ENCODE data around the gene TNIK. TPM values are rescaled to one million over a fixed set of nuclear protein-coding genes. Genes with fewer than 3 reads are reported as not detected.

The TNIK gene
- total and polyA plus RNA-seq, 2 of the 4 experiments (the other 2 are of a cell fraction): 3.4 to 6.3 TPM

DNA sequence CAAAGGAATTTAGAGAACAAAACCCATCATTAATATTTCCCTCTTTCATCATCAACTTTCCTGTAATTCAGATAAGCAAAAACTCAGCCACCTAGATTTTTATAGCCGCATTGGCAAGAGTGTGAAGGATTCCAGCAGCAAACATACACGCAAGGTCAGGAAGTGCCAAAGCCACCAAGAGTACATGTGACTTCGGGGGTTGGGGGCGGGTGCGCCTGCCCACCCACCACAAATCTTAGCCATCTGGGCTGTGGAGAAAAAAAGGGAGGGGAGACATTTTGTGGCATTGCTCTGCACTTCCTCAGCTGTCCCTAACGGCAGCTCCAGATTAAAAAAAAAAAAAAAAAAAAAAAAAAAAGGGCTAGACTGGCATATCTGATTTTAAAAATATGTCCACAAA is 148.4 kb downstream of the TNIK start:
- H3K56ac ChIP-seq (ENCODE audit: extremely low read depth, insufficient read depth, low read length): no peak overlapping the region
- H3K36me3 ChIP-seq (ENCODE audit: control insufficient read depth, insufficient read depth, low read length): no peaks in the 10 kb centered on the region
- no peak overlapping the region for H3K14ac ChIP-seq (replicated peaks; ENCODE audit: low read depth, low read length)
- BruUV-seq (replicated peaks): no TSS peak
- H4K8ac ChIP-seq (ENCODE audit: low read depth in 2 of 2, low read length in 2 of 2): no peak overlapping the region
- WGBS, 2 experiments (ENCODE audit: extremely low coverage in 2 of 2, insufficient read length in 1 of 2): no CpG with 5 or more reads among the region's 6 CpGs
- H3K4me1 ChIP-seq (ENCODE audit: control insufficient read depth, insufficient read depth, low read length): peaks cover 1% of the 10 kb centered on the region; the same call in 1 of the 2 replicates
- H3K79me1 ChIP-seq (ENCODE audit: low read depth in 1 of 2, low read length in 2 of 2): no peaks in the 10 kb centered on the region
- no peak overlapping the region for H2AK9ac ChIP-seq (replicated peaks; ENCODE audit: low read depth, low read length, poor library complexity)
- TF ChIP-seq MAZ (IDR thresholded peaks at IDR 0.05; ENCODE audit: borderline replicate concordance, low read depth, low read length): no peak
- no peak for TF ChIP-seq RFX5 (IDR thresholded peaks at IDR 0.05; ENCODE audit: low read depth, low read length)
- no peak for TF ChIP-seq MXI1 (IDR thresholded peaks at IDR 0.05; ENCODE audit: borderline replicate concordance, low read depth, low read length)
- TF ChIP-seq FOS (IDR thresholded peaks at IDR 0.05; ENCODE audit: low read depth, low read length): no peak
- no peak for TF ChIP-seq BHLHE40 (IDR thresholded peaks at IDR 0.05; ENCODE audit: low read depth, low read length)
- TF ChIP-seq POLR2A (IDR thresholded peaks at IDR 0.05; ENCODE audit: low read depth, low read length): no peak
- no peak overlapping the region for H3K9ac ChIP-seq (ENCODE audit: low read depth, low read length)
- no peak overlapping the region for H2BK20ac ChIP-seq (ENCODE audit: low read depth, low read length)
- intact Hi-C loops (cut with micrococcal nuclease): no loop called here
- no peak overlapping the region for H2BK15ac ChIP-seq (ENCODE audit: low read depth, low read length)
- ChIA-PET CTCF (no interaction called here), POLR2A (ENCODE audit: unreplicated experiment) (no interaction called here)
- H3K27me3 ChIP-seq (ENCODE audit: control insufficient read depth, insufficient read depth, low read length): no peaks in the 10 kb centered on the region
- no peak overlapping the region for H3K23ac ChIP-seq (ENCODE audit: low read depth, low read length)
- in situ Hi-C loops (cut with MboI; ENCODE audit: low sequenced_read_pairs): no loop called here
- no peak overlapping the region for H3K4ac ChIP-seq (ENCODE audit: low read depth, low read length)
- no peak overlapping the region for H4K91ac ChIP-seq (ENCODE audit: insufficient read depth, low read depth, low read length)
- H3K9me3 ChIP-seq (ENCODE audit: control insufficient read depth, insufficient read depth, low read length): no peaks in the 10 kb centered on the region
- H4K20me1 ChIP-seq (ENCODE audit: insufficient read depth, low read length): no peaks in the 10 kb centered on the region; the same call in 1 of the 2 replicates
- H2BK120ac ChIP-seq (ENCODE audit: low read depth, low read length): no peak overlapping the region
- H2BK5ac ChIP-seq (ENCODE audit: low read depth, low read length, poor library complexity, severe bottlenecking): no peak overlapping the region
- no peak overlapping the region for H3K4me2 ChIP-seq (ENCODE audit: low read depth, low read length)
- ATAC-seq (ENCODE audit: low read depth): no peak
- dilution Hi-C loops (cut with HindIII; ENCODE audit: low sequenced_read_pairs, unreplicated experiment): no loop called here
- no peaks in the 10 kb centered on the region for H3K9me1 ChIP-seq (ENCODE audit: insufficient read depth, low read length)
- H2AK5ac ChIP-seq (ENCODE audit: low read depth, low read length): no peak overlapping the region
- no peak overlapping the region for H3K18ac ChIP-seq (ENCODE audit: low read depth, low read length)
- DNase-seq: no peak
- no peak overlapping the region for H3K4me3 ChIP-seq (ENCODE audit: insufficient read depth, low read depth, low read length)
- H3K27ac ChIP-seq (ENCODE audit: insufficient read depth, low read length): no peak overlapping the region
- no peak overlapping the region for H4K5ac ChIP-seq (ENCODE audit: low read depth, low read length)
- H2AFZ ChIP-seq (replicated peaks; ENCODE audit: low read length, poor library complexity): no peak overlapping the region

Measured in IMR-90 (cell line).